ENCODE measurements around the gene CLEC9A.

The CLEC9A gene

DNA sequence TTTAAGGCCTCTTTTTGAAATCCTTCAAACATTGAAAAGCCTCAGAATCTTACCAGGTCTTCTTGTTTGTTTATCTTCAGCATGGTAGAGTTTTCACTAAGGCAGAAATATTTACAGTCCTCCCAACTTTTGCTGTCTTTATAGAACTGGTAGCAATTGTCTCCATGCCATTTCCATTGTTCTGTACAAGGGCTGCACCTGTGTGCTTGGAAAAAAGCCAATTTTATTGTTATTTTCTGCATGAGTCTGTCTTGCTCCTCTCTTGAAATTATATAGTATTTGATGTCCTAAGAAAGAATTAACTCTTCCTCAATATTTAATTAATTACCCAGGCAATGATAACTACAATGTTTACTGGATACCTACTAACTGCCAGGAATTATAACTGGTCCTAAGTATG is 45.0 kb downstream of the CLEC9A start (continued):
- TF ChIP-seq ZNF366 (tag by site-specific recombination; conservative IDR thresholded peaks at IDR 0.05) (no peak), ZBTB8A (tag by site-specific recombination; IDR thresholded peaks at IDR 0.05) (no peak), ZNF76 (tag by site-specific recombination; IDR thresholded peaks at IDR 0.05; ENCODE audit: borderline replicate concordance, low read depth) (no peak)

DNA sequence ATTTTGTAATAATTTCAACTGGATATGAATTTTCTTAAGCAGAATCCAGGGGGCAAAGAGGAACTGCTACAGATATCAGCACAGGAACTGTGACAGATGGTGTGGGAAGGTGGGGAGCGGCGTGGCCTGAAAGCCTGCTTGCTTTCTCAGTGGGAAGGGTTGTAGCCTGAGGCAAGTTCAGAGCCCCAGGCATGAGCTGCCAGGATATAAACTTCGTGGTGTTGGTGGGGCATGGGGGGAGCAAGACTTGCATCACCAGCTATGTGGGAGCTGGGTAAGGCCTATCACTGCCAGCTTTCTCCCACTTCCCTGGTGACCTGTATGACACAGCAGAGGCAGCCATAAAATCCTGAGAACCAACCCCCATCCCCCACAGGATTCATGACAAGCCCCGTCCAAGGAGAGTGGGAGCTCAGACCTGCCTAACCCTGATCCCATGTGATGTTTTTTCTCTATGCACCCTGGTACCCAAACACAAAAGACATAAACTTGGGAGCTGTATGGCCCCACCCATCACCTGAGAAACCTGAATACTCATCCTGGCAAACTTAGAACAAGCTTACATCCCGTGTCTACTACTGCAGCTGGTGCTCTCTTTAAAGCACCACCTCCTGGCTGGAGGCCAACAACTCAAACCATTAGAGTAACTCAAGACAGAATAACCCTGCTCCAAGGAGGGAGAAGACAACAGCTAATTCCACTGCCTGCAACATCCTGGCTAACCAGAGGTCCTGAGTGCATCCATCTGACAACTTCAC is 51.8 kb downstream of the CLEC9A start:
- TF ChIP-seq ZNF596 (tag by site-specific recombination; IDR thresholded peaks at IDR 0.05) (no peak), ZFHX2 (tag by site-specific recombination; conservative IDR thresholded peaks at IDR 0.05) (peak; percentile 76), ZNF610 (tag by site-specific recombination; IDR thresholded peaks at IDR 0.05; ENCODE audit: borderline replicate concordance) (no peak), ZNF514 (tag by site-specific recombination; IDR thresholded peaks at IDR 0.05) (no peak), ZBTB20 (tag by site-specific recombination; IDR thresholded peaks at IDR 0.05) (0 out of 2 replicates have a peak, but pooled peaks have one; percentile 14), ZNF473 (tag by site-specific recombination; IDR thresholded peaks at IDR 0.05) (no peak), EGR2 (tag by site-specific recombination; IDR thresholded peaks at IDR 0.05; ENCODE audit: low read depth) (peak; percentile 73)
- TF ChIP-seq, protein P1, sequence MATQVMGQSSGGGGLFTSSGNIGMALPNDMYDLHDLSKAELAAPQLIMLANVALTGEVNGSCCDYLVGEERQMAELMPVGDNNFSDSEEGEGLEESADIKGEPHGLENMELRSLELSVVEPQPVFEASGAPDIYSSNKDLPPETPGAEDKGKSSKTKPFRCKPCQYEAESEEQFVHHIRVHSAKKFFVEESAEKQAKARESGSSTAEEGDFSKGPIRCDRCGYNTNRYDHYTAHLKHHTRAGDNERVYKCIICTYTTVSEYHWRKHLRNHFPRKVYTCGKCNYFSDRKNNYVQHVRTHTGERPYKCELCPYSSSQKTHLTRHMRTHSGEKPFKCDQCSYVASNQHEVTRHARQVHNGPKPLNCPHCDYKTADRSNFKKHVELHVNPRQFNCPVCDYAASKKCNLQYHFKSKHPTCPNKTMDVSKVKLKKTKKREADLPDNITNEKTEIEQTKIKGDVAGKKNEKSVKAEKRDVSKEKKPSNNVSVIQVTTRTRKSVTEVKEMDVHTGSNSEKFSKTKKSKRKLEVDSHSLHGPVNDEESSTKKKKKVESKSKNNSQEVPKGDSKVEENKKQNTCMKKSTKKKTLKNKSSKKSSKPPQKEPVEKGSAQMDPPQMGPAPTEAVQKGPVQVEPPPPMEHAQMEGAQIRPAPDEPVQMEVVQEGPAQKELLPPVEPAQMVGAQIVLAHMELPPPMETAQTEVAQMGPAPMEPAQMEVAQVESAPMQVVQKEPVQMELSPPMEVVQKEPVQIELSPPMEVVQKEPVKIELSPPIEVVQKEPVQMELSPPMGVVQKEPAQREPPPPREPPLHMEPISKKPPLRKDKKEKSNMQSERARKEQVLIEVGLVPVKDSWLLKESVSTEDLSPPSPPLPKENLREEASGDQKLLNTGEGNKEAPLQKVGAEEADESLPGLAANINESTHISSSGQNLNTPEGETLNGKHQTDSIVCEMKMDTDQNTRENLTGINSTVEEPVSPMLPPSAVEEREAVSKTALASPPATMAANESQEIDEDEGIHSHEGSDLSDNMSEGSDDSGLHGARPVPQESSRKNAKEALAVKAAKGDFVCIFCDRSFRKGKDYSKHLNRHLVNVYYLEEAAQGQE (tag by site-specific recombination; IDR thresholded peaks at IDR 0.05) = no peak
- no peaks in the 10 kb centered on the region for H3K9me3 ChIP-seq (ENCODE audit: control insufficient read depth, insufficient read depth, low read depth, low read length)
- ChIA-PET CTCF (interaction anchor here (0.6 to 0.8 kb wide), 3 partner anchors 58 to 330 kb away, joined by 3 to 4 read pairs (median 4); no protein-coding TSS in a partner anchor), POLR2A (no interaction called here)
- H3K4me1 ChIP-seq (ENCODE audit: control insufficient read depth, insufficient read depth, low read length) = no peaks in the 10 kb centered on the region; the same call in 1 of the 2 replicates
- H3K27ac ChIP-seq (ENCODE audit: extremely low read depth, low read depth, low read length) = no peak overlapping the region
- no peaks in the 10 kb centered on the region for H3K36me3 ChIP-seq (ENCODE audit: control insufficient read depth in 2 of 2, insufficient read depth in 1 of 2, low read length in 2 of 2)
- no peak overlapping the region for H3K4me3 ChIP-seq (ENCODE audit: low read depth, low read length)

DNA sequence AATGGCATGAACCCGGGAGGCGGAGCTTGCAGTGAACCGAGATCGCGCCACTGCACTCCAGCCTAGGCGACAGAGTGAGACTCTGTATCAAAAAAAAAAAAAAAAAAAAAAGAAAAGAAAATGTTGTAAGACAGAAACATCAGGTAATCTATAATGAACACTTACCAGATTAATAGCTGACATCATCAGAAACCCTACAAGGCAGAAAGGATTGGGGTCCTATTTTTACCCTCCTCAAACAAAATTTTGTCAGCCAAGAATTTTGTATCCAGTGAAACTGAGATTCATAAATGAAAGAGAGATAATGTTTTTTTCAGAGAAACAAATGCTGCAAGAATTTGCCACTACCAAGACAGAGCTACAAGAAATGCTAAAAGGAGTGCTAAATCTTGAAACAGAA is 54.3 kb downstream of the CLEC9A start:
- CTCF ChIA-PET = interaction anchor here (0.7 kb wide), 1 partner anchor 106 kb away, joined by 5 read pairs; no protein-coding TSS in a partner anchor
- POLR2A ChIA-PET = no interaction called here
- Histone ChIP-seq H3K4me1 (ENCODE audit: control insufficient read depth, insufficient read depth, low read length) (no peaks in the 10 kb centered on the region; the same call in 1 of the 2 replicates), H3K36me3 (ENCODE audit: control insufficient read depth in 2 of 2, insufficient read depth in 1 of 2, low read length in 2 of 2) (no peaks in the 10 kb centered on the region), H3K4me3 (ENCODE audit: low read depth, low read length) (no peak overlapping the region), H3K27ac (ENCODE audit: extremely low read depth, low read depth, low read length) (no peak overlapping the region), H3K9me3 (ENCODE audit: control insufficient read depth, insufficient read depth, low read depth, low read length) (no peaks in the 10 kb centered on the region)
- TF ChIP-seq ZNF624 (tag by site-specific recombination; IDR thresholded peaks at IDR 0.05) (no peak), IKZF3 (tag by site-specific recombination; IDR thresholded peaks at IDR 0.05) (no peak)

GRCh38 chr12:10086387-10086786 is 55.9 kb downstream of the CLEC9A start:
- ChIA-PET POLR2A (no interaction called here), CTCF (no interaction called here)
- Histone ChIP-seq H3K36me3 (ENCODE audit: control insufficient read depth in 2 of 2, insufficient read depth in 1 of 2, low read length in 2 of 2) (no peaks in the 10 kb centered on the region), H3K4me1 (ENCODE audit: control insufficient read depth, insufficient read depth, low read length) (no peaks in the 10 kb centered on the region; the same call in 1 of the 2 replicates), H3K4me3 (ENCODE audit: low read depth, low read length) (no peak overlapping the region), H3K27ac (ENCODE audit: extremely low read depth, low read depth, low read length) (no peak overlapping the region), H3K9me3 (ENCODE audit: control insufficient read depth, insufficient read depth, low read depth, low read length) (no peaks in the 10 kb centered on the region)
- TF ChIP-seq REPIN1 (tag by site-specific recombination; IDR thresholded peaks at IDR 0.05; ENCODE audit: low read depth) = no peak
- TF ChIP-seq ZNF658 (tag by site-specific recombination; IDR thresholded peaks at IDR 0.05) = no peak
- no peak for TF ChIP-seq ZBTB1 (tag by site-specific recombination; IDR thresholded peaks at IDR 0.05)
- no peak for TF ChIP-seq KLF17 (tag by site-specific recombination; IDR thresholded peaks at IDR 0.05)
- TF ChIP-seq, protein P1 (tag by site-specific recombination; IDR thresholded peaks at IDR 0.05) = no peak
- TF ChIP-seq ZNF354C (tag by site-specific recombination; IDR thresholded peaks at IDR 0.05; ENCODE audit: borderline replicate concordance, low read depth) = no peak
- TF ChIP-seq SP7 (tag by site-specific recombination; IDR thresholded peaks at IDR 0.05) = no peak
- no peak for TF ChIP-seq ZNF747 (tag by site-specific recombination; IDR thresholded peaks at IDR 0.05)
- TF ChIP-seq ZNF560 (tag by site-specific recombination; IDR thresholded peaks at IDR 0.05; ENCODE audit: borderline replicate concordance) = no peak
- no peak for TF ChIP-seq ZNF785 (tag by site-specific recombination; IDR thresholded peaks at IDR 0.05)

Data from HEK293 (cell line).